RPMI7951 (cell line): ENCODE data around the gene SLC25A40. TPM values are rescaled to one million over a fixed set of nuclear protein-coding genes. Genes with fewer than 3 reads are reported as not detected.
"Not testable (repeated sequence)": the region's sequence is repeated elsewhere in the genome, so short reads cannot be mapped to it uniquely, and the experiment has no call there.

ENCODE experiments used
- DNase-seq: peaks from one replicate; pipeline ENCODE4 v3.0.0-alpha.2; 2012; ENCODE audit warnings: low read depth
- total RNA-seq: library from RNA; depleted of rRNA; stranded (reverse); fragments of >200 nt; shearing (Covaris generic); gene quantifications from 2 replicates; pipeline ENCODE4 v1.2.3, GENCODE V29; 2014; rRNA removed

Gene SLC25A40, protein sequence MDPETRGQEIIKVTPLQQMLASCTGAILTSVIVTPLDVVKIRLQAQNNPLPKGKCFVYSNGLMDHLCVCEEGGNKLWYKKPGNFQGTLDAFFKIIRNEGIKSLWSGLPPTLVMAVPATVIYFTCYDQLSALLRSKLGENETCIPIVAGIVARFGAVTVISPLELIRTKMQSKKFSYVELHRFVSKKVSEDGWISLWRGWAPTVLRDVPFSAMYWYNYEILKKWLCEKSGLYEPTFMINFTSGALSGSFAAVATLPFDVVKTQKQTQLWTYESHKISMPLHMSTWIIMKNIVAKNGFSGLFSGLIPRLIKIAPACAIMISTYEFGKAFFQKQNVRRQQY
- 28.8 and 34.7 TPM in 2 replicates for total RNA-seq

DNA sequence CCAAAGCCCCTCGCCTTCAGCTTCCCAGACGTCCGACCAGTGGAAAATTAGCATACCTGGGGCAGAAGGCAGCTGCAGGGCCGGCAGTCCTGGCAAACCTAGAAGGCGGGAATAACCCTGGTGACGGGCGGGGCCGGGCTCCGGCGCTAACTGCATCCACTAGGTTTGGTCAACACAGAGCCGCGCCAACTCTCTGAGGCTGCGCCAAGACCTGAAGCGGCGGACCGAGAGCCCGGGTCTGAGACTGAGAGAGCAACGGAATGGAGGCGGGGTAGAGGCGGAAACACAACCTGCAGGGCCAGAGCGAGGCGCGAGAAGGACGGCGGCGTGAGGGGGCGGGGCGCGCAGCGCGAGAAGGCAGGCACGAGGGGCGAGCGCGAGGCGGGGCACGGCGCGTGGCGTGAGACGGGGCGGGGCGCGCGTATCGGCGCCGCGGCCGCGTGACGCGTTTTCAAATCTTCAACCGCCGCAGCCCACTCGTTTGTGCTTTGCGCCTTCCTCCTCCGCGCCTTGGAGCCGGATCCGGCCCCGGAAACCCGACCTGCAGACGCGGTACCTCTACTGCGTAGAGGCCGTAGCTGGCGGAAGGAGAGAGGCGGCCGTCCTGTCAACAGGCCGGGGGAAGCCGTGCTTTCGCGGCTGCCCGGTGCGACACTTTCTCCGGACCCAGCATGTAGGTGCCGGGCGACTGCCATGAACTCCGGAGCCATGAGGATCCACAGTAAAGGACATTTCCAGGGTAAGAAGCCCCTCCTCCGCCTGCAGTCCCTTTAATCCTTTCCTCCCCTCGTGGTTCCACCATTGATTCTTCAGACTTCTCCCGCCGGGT is at the start of gene SLC25A40, which contains the start of gene DBF4:
Gene SLC25A40 (minus strand): TSS at position 321 of the 829 bp plus-strand sequence. CDS start 17,633 bp downstream, outside the sequence.
Gene DBF4 (plus strand): TSS at position 454 of the 829 bp plus-strand sequence. CDS start 240 bp downstream, at position 694.
- peak; percentile 95 for DNase-seq

DNA sequence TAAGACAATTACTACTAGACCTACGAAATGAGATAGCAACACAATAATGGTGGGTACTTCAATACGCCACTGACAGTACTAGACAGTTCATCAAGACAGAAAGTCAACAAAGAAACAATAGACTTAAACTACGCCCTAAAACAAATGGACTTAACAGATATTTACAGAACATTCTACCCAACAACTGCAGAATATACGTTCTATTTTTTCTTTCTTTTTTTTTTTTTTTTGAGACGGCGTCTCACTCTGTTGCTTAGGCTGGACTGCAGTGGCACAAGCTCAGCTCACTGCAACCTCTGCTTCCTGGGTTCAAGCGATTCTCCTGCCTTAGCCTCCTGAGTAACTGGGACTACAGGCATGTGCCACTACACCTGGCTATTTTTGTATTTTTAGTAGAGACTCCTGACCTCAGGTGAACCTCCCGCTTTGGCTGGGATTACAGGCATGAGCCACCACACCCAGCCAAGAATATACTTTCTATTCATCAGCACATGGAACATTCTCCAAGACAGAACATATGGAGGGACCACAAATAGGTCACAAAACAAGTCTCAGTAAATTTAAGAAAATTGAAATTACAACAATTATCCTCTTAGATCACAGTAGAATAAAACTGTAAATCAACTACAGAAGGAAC is 46.7 kb upstream of the SLC25A40 start:
- DNase-seq = not testable (repeated sequence)

DNA sequence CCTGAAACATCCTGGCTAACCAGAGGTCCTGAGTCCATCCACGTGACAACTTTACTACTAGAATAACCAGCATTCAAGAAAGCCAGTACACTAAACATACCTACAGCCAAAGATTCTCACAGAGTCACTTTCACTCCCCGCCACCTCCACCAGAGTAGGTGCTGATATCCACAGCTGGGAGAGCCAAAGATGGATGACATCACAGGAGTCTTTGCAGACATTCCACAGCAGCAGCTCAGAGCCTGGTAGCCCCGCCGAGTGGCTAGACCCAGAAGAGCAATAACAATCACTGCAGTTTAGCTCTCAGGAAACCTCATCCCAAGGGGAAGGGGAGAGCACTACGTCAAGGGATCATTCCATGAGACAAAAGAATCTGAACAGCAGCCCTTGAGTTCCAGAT is 44.4 kb upstream of the SLC25A40 start:
- no peak for DNase-seq

DNA sequence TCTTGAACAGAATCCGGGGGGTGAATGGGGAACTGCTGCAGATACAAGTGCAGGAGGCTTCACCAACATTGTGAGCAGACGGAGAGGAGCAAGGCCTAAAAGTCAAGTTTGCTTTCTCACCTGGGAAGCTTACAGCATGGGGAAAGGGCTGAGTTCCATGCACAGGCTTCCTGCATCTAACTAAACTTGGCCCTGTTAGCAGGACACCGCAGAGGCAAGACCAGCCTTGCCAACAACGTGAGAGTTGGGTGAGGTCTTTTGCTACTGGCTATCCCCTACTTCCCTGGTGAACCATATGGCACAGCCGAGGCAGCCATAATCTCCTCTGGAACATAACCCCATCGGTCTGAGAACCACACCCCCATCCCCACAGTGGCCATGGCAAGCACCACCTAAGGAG is 43.7 kb upstream of the SLC25A40 start:
- DNase-seq = no peak

DNA sequence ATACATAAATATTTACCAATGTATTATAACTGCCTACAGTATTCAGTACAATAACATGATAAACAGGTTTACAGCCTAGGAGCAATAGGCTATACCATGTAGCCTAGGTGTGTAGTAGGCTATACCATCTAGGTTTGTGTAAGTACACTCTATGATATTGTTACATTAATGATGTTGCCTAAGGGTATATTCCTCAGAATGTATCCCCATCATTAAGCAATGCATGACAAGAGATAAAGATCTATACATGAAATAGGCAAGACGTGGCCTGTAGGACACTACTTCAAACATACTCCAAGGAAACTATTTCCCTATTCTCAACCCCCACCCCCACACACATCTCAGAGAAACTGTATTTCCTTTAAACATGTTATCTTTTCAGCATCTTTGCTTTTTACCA is 42.6 kb upstream of the SLC25A40 start:
- no peak for DNase-seq

DNA sequence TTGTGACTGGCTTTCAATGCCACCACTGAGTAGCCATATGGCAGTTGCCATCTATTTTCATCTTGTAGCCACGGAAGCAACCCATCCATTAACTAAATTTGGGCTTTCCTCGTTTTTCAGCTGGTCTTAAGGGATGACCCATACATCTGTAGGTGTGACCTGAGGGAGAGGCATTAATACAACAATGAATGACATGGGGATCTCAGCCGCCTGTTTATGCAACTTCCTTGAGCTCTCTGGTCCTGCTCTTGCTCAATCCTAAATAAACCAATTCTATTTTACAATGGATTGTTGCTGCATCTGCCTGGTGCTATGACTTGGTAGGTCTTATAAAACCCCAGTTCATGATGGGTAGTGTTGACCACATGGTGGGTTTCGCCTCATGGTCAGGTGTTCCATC is 36.0 kb upstream of the SLC25A40 start:
- DNase-seq = no peak

DNA sequence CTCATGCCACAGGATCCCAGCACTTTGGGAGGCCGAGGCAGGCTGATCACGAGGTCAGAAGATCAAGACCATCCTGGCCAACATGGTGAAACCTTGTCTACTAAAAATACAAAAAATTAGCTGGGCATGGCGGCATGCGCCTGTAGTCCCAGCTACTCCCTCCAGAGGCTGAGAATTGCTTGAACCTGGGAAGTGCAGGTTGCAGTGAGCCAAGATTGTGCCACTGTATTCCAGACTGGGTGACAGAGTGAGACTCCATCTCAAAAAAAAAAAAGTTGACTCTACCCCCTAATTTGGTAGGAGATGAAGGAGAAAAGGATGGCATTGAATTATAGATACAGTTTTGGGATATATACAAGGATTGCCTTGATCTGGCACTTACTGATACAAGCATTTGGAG is 32.7 kb upstream of the SLC25A40 start:
- not testable (repeated sequence) for DNase-seq

DNA sequence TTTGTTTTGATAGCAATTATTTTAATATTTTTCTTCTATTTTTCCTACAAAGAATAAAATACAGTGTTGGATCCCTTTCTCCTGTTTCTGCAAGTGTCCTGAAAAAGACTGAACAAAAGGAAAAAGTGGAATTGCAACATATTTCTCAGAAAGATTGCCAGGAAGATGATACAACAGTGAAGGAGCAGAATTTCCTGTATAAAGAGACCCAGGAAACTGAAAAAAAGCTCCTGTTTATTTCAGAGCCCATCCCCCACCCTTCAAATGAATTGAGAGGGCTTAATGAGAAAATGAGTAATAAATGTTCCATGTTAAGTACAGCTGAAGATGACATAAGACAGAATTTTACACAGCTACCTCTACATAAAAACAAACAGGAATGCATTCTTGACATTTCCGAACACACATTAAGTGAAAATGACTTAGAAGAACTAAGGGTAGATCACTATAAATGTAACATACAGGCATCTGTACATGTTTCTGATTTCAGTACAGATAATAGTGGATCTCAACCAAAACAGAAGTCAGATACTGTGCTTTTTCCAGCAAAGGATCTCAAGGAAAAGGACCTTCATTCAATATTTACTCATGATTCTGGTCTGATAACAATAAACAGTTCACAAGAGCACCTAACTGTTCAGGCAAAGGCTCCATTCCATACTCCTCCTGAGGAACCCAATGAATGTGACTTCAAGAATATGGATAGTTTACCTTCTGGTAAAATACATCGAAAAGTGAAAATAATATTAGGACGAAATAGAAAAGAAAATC is 31.2 kb upstream of the SLC25A40 start:
- not testable (repeated sequence) for DNase-seq

DNA sequence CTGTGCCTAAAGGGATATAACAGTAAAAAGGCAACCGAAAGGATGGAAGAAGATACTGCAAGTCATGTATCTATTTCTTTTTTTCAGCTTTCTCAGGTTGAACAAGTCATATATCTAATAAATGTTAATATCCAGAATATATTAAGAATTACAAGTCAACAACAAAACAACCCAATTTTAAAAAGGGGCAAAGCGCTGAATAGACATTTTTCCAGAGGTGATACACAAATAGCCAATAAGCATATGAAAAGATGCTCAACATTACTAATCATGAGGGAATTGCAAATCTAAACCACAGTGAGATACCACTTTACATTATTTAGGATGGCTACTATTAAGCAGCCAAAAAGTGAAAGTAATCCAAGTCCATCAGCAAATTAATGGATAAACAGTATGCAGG is 23.1 kb upstream of the SLC25A40 start:
- no peak for DNase-seq

DNA sequence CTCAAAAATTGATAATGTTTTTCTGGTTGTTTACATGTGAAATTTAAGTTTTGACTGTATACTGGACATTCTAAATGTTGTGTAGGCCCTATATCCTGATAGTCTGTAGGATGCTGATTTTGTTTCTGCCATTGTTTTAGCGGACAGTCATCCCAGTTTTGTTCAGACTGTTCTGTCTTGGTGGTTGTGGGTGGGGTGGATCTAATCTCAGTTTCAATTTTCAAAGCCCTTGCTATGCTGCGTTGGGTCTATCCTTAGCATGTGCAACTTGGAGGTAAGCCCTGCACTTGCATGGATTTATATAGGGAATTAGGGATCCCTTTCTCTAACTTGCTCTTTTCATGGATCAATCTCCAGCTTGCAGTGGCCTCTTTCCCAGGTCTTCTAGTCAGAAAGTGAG is 19.2 kb upstream of the SLC25A40 start:
- no peak for DNase-seq

DNA sequence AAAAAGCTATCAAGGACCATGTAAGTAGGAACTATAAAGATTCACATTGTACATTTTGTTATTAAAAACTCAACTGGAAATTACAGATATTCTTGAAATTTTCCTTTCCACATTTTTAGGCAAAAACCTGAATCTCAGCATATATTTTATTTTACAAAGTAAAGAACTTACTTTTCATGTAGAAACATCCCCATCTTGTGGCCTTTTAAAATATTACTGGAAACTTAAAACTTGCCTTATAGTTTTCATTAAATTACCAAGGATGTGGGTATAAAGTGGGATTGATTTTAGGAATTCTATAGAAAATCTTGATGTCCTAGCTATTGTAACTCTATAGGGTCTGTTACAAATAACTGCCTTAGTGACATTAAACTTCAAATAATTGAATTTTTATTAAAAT is 10.7 kb upstream of the SLC25A40 start:
- DNase-seq = peak; percentile 44

DNA sequence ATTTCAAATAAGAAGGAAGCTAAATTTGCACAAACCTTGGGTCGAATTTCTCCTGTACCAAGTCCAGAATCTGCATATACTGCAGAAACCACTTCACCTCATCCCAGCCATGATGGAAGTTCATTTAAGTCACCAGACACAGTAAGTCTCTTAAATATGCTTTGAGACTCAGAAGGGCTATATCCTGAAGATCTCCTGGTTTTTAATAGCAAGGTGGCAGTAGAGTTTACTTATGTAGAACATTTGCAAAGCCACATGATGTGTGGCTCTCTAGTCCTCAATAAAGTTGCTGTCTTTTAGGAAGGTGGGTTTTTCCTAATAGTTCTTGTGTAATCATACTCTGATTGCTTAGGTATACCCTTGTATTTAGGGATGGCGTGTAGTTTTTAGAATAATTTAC is 8.9 kb upstream of the SLC25A40 start:
- DNase-seq = no peak

DNA sequence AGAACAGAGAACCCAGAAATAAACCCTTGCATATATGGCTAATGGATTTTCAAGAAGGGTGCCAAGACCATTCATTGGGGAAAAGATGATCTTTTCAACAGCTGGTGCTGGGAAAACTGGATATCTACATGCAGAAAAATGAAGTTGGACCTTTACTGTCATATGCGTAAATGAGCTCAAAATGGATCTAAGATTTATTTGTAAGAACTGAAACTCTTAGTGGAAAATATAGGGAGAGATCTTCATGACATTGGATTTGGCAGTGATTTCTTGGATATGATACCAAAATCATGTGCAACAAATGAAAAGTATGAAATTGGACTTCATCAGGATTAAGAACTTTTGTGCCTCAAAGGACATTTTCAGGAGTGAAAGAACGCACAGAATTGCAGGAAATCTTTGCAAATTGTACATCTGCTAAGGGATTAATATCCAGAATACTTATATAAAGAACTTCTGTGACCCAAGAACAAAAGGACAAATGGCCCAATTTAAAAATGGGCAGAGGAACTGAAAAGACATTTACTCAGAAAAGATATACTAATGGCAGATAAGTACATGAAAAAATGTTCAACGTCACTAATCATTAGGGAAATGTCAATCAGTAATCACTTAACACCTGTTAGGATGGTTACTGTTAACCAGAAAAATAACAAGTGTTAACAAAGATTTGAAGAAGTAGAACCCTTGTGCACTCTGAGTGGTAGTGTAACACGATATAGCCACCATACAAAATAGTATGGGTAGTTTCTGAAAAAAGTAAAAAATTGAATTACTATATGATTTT is 6.2 kb upstream of the SLC25A40 start:
- DNase-seq = no peak

DNA sequence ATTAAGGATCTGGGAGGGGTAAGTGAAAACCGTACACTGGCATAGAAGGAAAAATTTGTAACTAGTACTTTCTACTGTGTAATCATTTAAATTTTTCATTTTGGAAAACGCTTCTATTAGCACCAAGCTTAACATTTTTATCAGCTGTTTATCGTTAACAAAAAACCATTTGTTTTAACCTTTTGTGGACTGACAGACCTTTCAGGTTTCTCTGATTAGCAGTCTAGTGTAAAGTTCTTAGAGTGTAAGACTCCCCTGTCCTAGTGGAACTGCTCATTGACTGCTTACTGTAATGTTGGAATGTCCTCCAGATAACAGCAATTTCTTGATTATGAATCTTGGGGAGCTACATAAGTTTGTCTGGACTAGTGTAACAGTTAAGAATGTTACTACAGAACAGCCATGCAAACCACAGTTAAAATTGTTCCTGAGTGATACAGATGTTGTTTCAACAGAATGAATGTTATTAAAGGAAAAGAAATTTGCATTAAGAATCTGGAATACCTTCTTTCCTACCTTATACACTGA is 2.1 kb upstream of the SLC25A40 start:
- DNase-seq = peak; percentile 4

DNA sequence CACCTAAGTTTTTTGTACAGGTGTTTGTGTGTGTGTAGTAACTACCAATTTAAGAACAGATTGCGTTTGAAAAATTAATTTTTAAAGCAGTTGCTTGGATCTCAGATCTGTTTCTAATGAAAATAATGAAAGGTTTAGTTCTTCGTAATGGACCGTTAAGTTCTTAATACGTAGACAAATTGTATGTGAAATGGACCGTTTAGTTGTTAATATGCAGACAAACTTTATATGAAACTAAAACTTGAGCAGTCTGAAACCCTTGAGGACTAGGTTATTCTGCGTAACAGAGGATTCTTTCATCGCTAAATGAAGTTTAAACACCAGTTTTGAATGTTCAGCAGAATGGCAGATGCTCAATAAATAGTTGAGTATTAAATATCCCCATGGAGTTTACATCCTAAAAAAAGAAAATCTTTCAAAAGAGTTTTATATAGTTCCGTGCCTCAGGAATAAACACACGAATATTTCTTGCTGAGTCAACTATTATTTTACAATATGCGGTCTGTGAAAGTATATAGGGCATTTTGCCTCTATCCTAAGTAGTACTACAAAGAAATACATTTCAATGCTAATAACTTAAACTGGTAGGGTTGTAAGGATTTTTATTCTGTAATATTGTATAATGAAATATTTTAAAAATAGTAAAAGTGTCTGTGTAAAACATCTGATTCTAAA is 1.3 kb upstream of the SLC25A40 start:
- DNase-seq = no peak

DNA sequence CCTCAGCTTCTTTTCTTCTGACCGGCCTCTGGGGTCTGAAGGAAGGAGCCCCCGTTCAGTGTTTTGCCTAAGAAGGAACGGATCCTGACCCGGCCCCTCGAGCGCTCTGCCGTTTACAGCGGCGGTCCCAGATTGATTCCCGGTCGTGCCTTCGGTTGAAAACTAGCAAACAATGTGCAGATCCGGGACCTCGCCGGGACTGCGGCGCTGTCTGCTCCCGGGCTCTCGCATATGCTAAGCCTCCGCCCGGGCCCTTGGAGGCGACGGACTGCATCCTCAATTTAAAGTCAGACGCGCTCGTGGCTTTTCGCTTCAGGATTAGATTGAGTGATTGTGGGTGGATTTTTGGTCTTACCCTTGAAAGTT is 692 bp upstream of the SLC25A40 start:
- peak; percentile 63 for DNase-seq

DNA sequence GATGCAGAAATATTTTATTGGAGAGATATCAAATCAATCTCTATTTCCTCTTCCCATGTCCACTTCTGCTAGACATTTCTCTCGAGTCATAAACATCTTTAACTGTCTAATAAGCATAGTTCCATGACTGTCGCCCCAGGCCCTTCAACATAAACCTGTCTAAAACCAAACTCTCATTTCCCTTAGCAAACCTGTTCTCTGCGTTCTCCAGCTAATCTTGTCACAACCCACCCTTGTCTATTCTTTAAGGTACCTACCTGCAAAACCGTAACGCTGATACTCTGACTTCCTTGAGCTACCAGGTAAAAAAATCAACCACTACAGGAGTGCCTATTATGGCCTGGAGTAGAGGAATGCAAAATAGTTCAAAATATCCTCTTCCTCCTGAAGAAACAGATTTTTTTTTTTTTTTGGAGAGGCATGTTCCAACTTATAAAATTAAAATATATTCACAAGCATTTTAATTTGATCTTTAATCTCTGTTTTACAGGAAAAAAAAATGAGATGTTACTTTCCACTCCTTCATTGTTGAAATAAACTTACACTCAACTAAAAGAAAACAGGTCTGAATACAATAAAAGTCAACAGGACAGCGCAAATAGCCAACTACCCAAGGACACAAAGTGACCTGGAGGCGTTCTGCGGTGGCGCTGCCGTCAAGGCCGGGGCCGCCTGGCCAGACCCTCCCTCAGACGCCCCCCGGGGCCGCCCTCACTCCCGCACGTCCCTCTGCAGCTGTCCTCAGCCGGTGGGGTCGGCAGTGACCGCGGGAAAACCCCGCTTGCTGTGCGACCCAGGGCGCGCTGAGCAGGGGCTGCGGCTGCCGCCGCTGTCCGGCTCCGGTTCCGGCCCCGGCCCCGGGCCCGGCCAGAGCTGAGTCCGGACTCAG is 765 bp downstream of the SLC25A40 start:
- DNase-seq = peak; percentile 13

DNA sequence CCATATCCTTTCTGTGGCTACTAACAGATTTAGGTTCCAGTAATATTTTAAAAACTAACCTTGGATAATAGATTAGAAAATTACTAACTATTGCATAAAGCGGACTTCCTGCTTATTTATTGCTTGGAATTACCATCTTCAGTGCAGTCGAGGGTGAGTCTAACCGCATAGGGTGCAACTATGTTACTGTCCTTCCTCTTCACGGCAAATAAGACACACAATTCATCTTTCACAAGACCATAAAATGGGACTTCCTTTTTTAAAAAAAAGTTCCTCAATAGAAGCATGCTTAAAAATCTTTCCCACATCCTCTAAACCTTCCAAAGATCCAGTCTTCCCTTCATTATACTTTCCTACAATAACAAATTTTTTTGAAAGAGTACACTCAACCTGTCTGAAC is 2.1 kb downstream of the SLC25A40 start:
- peak; percentile 21 for DNase-seq

DNA sequence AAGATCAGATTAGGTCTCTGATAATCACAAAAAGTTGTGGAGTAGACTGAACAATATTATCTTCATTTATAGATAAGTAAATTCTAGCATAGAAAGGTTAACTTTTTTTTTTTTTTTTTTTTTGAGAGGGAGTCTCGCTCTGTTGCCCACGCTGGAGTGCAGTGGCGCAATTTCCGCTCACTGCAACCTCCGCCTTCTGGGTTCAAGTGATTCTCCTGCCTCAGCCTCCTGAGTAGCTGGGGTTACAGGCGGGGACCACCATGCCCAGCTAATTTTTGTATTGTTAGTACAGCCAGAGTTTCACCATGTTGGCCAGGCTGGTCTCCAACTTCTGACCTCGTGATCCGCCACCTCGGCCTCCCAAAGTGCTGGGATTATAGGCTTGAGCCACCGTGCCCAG is 2.8 kb downstream of the SLC25A40 start:
- not testable (repeated sequence) for DNase-seq
